Bronchial epithelial cell (primary cell): ENCODE measurements around the gene CSMD2. TPM values are rescaled to one million over a fixed set of nuclear protein-coding genes. Genes with fewer than 3 reads are reported as not detected.

Experiments
- DNase-seq: peaks from one replicate; pipeline ENCODE4 v3.0.0-alpha.2; 2010; ENCODE audit warnings: low read depth
- FAIRE-seq: peaks from 2 replicates; lab custom pipeline; 2011; peaks lifted over from hg19 to GRCh38; lab: Jason Lieb, UNC
- H3K27me3 ChIP-seq: 2 replicates; pipeline ENCODE4 v1.5.1; 2011; ENCODE audit warnings: low read length; ENCODE audit not compliant: control insufficient read depth, insufficient read depth
- H3K36me3 ChIP-seq: 2 replicates; pipeline ENCODE4 v1.5.1; 2011; ENCODE audit warnings: low read length; ENCODE audit not compliant: control insufficient read depth, insufficient read depth
- H3K4me3 ChIP-seq: 2 replicates; pipeline ENCODE4 v1.5.1; 2011; ENCODE audit warnings: mild to moderate bottlenecking, low read depth, low read length, control low read depth
- CTCF ChIP-seq: IDR thresholded peaks from 2 replicates; pipeline ENCODE4 v1.5.1; 2011; ENCODE audit warnings: mild to moderate bottlenecking, moderate library complexity, low read length, control low read depth, inconsistent platforms; ENCODE audit not compliant: insufficient read depth, severe bottlenecking
- total RNA-seq: library from RNA; depleted of rRNA; stranded (reverse); fragments of >200 nt; gene quantifications from 2 replicates; pipeline ENCODE4 v1.2.1, GENCODE V29; 2014

The CSMD2 gene
- total RNA-seq, 1 donor from 2014 or later = not detected

- DNase-seq = no peak
- no peak overlapping the region for H3K4me3 ChIP-seq
- no peaks in the 10 kb centered on the region for H3K27me3 ChIP-seq
- FAIRE-seq = no peak
- TF ChIP-seq CTCF = no peak
- H3K36me3 ChIP-seq = no peaks in the 10 kb centered on the region
Measured at GRCh38 chr1:34065498-34065897, 99.5 kb downstream of the CSMD2 start.

- no peak overlapping the region for H3K4me3 ChIP-seq
- no peaks in the 10 kb centered on the region for H3K36me3 ChIP-seq
- DNase-seq = no peak
- H3K27me3 ChIP-seq = no peaks in the 10 kb centered on the region
- no peak for FAIRE-seq
- TF ChIP-seq CTCF = no peak
Measured at GRCh38 chr1:34060901-34061415, 104.1 kb downstream of the CSMD2 start.

GRCh38 chr1:34060187-34060730, 104.8 kb downstream of the CSMD2 start:
- Histone ChIP-seq H3K27me3 (no peaks in the 10 kb centered on the region), H3K36me3 (no peaks in the 10 kb centered on the region), H3K4me3 (no peak overlapping the region)
- DNase-seq (no peak), FAIRE-seq (no peak)
- no peak for TF ChIP-seq CTCF

GRCh38 chr1:34057347-34058130, 107.5 kb downstream of the CSMD2 start:
- Histone ChIP-seq H3K36me3 (no peaks in the 10 kb centered on the region), H3K27me3 (no peaks in the 10 kb centered on the region), H3K4me3 (no peak overlapping the region)
- FAIRE-seq (no peak), DNase-seq (no peak)
- TF ChIP-seq CTCF = no peak

- Histone ChIP-seq H3K27me3 (no peaks in the 10 kb centered on the region), H3K36me3 (no peaks in the 10 kb centered on the region), H3K4me3 (no peak overlapping the region)
- no peak for FAIRE-seq
- no peak for TF ChIP-seq CTCF
- no peak for DNase-seq
Measured at GRCh38 chr1:34055818-34056217, 109.2 kb downstream of the CSMD2 start.
